ENCODE results near the gene ESR1. TPM values are rescaled to one million over a fixed set of nuclear protein-coding genes. Genes with fewer than 3 reads are reported as not detected.
"Not testable (repeated sequence)": the region's sequence is repeated elsewhere in the genome, so short reads cannot be mapped to it uniquely, and the experiment has no call there.

The ESR1 gene
- total and polyA plus RNA-seq, 7 experiments from 2014 or later: 0.59 to 5.2 (median 2.8) TPM

DNA sequence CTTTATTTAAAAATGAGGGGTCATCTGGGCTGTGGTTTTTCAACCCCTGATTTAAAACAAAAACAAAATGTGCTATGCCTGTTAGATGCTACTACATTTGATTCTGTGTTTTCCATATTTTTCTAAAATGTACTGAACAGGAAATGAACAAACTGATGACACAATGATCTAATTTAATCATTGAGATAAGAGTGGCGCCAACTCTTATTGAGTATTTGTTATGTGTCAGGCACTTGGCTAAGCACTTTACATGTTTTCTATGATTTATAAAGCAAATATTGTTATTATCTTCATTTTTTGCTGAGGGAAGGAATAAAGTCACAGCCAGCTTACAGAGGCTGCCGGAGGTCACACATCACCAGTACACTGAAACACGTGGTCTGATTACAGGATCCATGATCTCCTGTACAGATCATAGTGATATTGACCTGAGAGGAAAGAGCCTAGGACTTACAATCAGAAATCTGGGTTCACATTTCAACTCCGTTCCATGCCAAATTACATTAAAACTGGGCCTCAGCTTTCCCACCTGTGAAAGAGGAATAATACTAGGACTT, 166.7 kb downstream of the ESR1 start:
- no peaks in the 10 kb centered on the region for H3K27me3 ChIP-seq (ENCODE audit: control insufficient read depth in 2 of 2, insufficient read depth in 2 of 2, low read length in 2 of 2)
- Mint-ChIP-seq H3K27ac (no peak overlapping the region), H3K27me3 (peaks cover 0 to 22% (median 11%) of the 10 kb centered on the region in 5 donors), H3K4me3 (no peak overlapping the region), H3K36me3 (peaks cover 0 to 9% (median 4%) of the 10 kb centered on the region in 5 donors), H3K9me3 (peaks cover 0 to 2% (median 0%) of the 10 kb centered on the region in 11 donors), H3K4me1 (no peaks in the 10 kb centered on the region)
- intact Hi-C loops (cut with micrococcal nuclease): no loop called here
- no peaks in the 10 kb centered on the region for H3K9me3 ChIP-seq (ENCODE audit: control insufficient read depth in 2 of 3, low read length in 3 of 3)
- DNase-seq: no peak
- H3K4me3 ChIP-seq (ENCODE audit: low read length): no peak overlapping the region
- ChIA-PET POLR2A (no interaction called here), CTCF (no interaction called here)
- no peaks in the 10 kb centered on the region for H3K36me3 ChIP-seq (ENCODE audit: control insufficient read depth in 2 of 3, insufficient read depth in 3 of 3, low read length in 3 of 3)
- H3K27ac ChIP-seq (ENCODE audit: low read depth, low read length): no peak overlapping the region
- H3K4me1 ChIP-seq (ENCODE audit: control insufficient read depth in 2 of 2, insufficient read depth in 2 of 2, low read length in 2 of 2): no peaks in the 10 kb centered on the region
- ATAC-seq: no peak

DNA sequence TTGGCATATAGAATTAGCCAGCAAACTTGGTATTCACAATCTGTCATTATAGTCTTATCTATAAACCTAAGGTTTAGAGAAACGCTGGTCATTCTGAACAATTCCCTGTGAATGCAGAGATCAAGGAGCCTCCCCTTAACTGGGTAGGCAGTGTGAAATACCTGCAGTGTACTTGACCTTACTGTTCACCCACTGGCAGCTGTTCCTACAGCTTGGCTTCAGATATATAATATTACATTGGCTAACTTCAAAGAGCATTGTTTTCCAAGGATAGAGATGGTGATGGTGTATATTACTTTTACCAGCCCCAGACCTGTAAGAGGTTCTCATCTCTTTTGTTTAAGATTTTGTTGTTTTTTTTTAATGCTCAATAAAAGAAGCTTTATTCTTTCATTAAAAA, 168.3 kb downstream of the ESR1 start:
- ChIA-PET POLR2A (no interaction called here), CTCF (no interaction called here)
- Histone ChIP-seq H3K36me3 (ENCODE audit: control insufficient read depth in 2 of 3, insufficient read depth in 3 of 3, low read length in 3 of 3) (no peaks in the 10 kb centered on the region), H3K27me3 (ENCODE audit: control insufficient read depth in 2 of 2, insufficient read depth in 2 of 2, low read length in 2 of 2) (no peaks in the 10 kb centered on the region), H3K4me1 (ENCODE audit: control insufficient read depth in 2 of 2, insufficient read depth in 2 of 2, low read length in 2 of 2) (no peaks in the 10 kb centered on the region), H3K4me3 (ENCODE audit: low read length) (no peak overlapping the region), H3K27ac (ENCODE audit: low read depth, low read length) (no peak overlapping the region), H3K9me3 (ENCODE audit: control insufficient read depth in 2 of 3, low read length in 3 of 3) (no peaks in the 10 kb centered on the region)
- Mint-ChIP-seq H3K4me1 (no peaks in the 10 kb centered on the region), H3K4me3 (no peak overlapping the region), H3K36me3 (peaks cover 0 to 5% (median 0%) of the 10 kb centered on the region in 5 donors), H3K9me3 (no peaks in the 10 kb centered on the region), H3K27ac (no peak overlapping the region), H3K27me3 (peaks cover 0 to 19% (median 7%) of the 10 kb centered on the region in 5 donors)
- intact Hi-C loops (cut with micrococcal nuclease): no loop called here
- DNase-seq (no peak), ATAC-seq (no peak)

DNA sequence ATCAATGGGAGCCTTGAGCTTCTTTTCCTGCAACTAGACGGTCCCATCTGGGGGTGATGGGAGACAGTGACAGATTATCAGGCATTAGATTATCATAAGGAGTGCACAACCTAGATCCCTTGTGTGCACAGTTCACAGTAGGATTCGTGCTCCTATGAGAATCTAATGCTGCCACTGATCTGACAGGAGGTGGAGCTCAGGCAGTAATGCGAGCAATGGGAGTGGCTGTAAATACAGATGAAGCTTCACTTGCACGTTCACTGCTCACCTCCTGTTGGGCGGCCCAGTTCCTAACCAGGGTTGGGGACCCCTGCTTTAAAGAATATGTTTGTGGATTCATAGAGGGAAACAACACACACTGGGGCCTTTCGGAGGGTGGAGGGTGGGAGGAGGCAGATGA, 180.7 kb downstream of the ESR1 start:
- CTCF ChIA-PET; POLR2A ChIA-PET; H3K9me3 Mint-ChIP-seq; H3K36me3 Mint-ChIP-seq; H3K27ac ChIP-seq (ENCODE audit: low read depth, low read length); ATAC-seq; H3K4me3 Mint-ChIP-seq; intact Hi-C loops (cut with micrococcal nuclease); H3K4me1 ChIP-seq (ENCODE audit: control insufficient read depth in 2 of 2, insufficient read depth in 2 of 2, low read length in 2 of 2); H3K36me3 ChIP-seq (ENCODE audit: control insufficient read depth in 2 of 3, insufficient read depth in 3 of 3, low read length in 3 of 3); H3K4me1 Mint-ChIP-seq; H3K27ac Mint-ChIP-seq; DNase-seq; H3K9me3 ChIP-seq (ENCODE audit: control insufficient read depth in 2 of 3, low read length in 3 of 3); H3K27me3 Mint-ChIP-seq; H3K4me3 ChIP-seq (ENCODE audit: low read length); H3K27me3 ChIP-seq (ENCODE audit: control insufficient read depth in 2 of 2, insufficient read depth in 2 of 2, low read length in 2 of 2): not testable (repeated sequence)

DNA sequence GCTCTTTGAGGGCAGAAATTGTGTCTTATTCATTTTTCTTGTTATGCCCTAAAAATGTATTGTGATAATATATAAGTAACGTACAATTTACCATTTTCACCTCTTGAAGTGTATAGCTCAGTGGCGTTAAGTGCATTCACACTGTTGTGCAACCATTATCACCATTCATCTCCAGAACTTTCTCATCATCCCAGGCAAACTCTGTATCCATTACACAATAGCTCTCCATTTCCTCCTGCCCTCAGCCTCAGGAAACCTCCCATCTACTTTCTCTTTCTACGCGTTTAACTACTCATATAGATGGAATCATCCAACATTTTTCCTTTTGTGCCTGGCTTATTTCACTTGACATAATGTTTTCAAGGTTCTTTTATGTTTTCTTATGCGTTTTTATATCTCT, 184.6 kb downstream of the ESR1 start:
- Mint-ChIP-seq H3K4me3 (no peak overlapping the region), H3K27me3 (peaks cover 0 to 8% (median 5%) of the 10 kb centered on the region in 5 donors), H3K9me3 (peaks cover 0 to 6% (median 0%) of the 10 kb centered on the region in 11 donors), H3K4me1 (no peaks in the 10 kb centered on the region), H3K27ac (no peak overlapping the region), H3K36me3 (peaks cover 0 to 9% (median 4%) of the 10 kb centered on the region in 5 donors)
- Histone ChIP-seq H3K36me3 (ENCODE audit: control insufficient read depth in 2 of 3, insufficient read depth in 3 of 3, low read length in 3 of 3) (no peaks in the 10 kb centered on the region), H3K4me1 (ENCODE audit: control insufficient read depth in 2 of 2, insufficient read depth in 2 of 2, low read length in 2 of 2) (no peaks in the 10 kb centered on the region), H3K9me3 (ENCODE audit: control insufficient read depth in 2 of 3, low read length in 3 of 3) (no peaks in the 10 kb centered on the region), H3K4me3 (ENCODE audit: low read length) (no peak overlapping the region), H3K27ac (ENCODE audit: low read depth, low read length) (no peak overlapping the region), H3K27me3 (ENCODE audit: control insufficient read depth in 2 of 2, insufficient read depth in 2 of 2, low read length in 2 of 2) (no peaks in the 10 kb centered on the region)
- intact Hi-C loops (cut with micrococcal nuclease): no loop called here
- DNase-seq (no peak), ATAC-seq (no peak)
- CTCF ChIA-PET: no interaction called here
- POLR2A ChIA-PET: no interaction called here

DNA sequence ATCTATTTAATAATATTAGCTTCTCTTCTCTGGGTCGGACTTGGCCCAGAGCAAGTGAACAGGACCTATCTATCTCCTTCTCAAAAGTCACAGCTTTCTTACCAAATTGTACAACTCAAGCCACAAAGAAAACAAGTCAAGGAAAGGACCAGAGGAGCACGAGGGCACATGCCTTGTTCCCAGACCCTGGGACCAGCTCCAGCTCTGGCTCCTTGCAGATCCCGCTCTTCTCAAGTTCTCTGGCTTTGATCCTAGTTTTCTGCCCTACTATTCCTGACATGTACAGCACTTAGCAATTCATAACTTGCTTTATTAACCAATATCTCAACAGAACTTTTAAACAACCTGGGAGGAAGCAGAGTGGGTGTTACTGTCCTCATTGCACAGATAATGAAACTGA, 185.9 kb downstream of the ESR1 start:
- Mint-ChIP-seq H3K27me3 (peaks cover 0 to 8% (median 5%) of the 10 kb centered on the region in 5 donors), H3K4me1 (no peaks in the 10 kb centered on the region), H3K4me3 (no peak overlapping the region), H3K9me3 (peaks cover 0 to 6% (median 0%) of the 10 kb centered on the region in 11 donors), H3K36me3 (peaks cover 0 to 9% (median 4%) of the 10 kb centered on the region in 5 donors), H3K27ac (peak overlapping the region in 1 of 9 donors; percentile 11)
- H3K27me3 ChIP-seq (ENCODE audit: control insufficient read depth in 2 of 2, insufficient read depth in 2 of 2, low read length in 2 of 2): no peaks in the 10 kb centered on the region
- no peaks in the 10 kb centered on the region for H3K36me3 ChIP-seq (ENCODE audit: control insufficient read depth in 2 of 3, insufficient read depth in 3 of 3, low read length in 3 of 3)
- no peaks in the 10 kb centered on the region for H3K4me1 ChIP-seq (ENCODE audit: control insufficient read depth in 2 of 2, insufficient read depth in 2 of 2, low read length in 2 of 2)
- intact Hi-C loops (cut with micrococcal nuclease): no loop called here
- ChIA-PET CTCF (no interaction called here), POLR2A (no interaction called here)
- ATAC-seq: no peak
- DNase-seq: no peak
- no peak overlapping the region for H3K27ac ChIP-seq (ENCODE audit: low read depth, low read length)
- no peak overlapping the region for H3K4me3 ChIP-seq (ENCODE audit: low read length)
- no peaks in the 10 kb centered on the region for H3K9me3 ChIP-seq (ENCODE audit: control insufficient read depth in 2 of 3, low read length in 3 of 3)

DNA sequence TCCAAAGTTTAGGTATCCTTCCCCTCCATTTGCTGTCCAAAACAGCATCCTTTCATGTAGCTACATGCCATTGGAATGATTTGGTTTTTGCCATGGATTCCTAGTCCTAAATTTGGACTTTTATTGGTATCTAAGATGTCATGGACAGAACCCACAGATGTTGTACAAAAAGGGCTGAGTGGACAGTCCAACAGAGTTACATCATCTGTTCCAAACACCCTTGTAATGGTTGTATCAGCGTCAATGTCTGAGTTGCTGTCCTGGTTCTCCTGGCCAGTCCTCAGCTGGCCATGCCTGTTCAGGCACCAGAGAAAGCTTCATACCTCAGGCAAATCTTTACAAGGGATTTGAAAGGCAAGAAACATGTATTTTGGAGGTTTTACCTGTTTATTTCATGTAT, 191.3 kb downstream of the ESR1 start:
- Histone ChIP-seq H3K9me3 (ENCODE audit: control insufficient read depth in 2 of 3, low read length in 3 of 3) (no peaks in the 10 kb centered on the region), H3K27me3 (ENCODE audit: control insufficient read depth in 2 of 2, insufficient read depth in 2 of 2, low read length in 2 of 2) (no peaks in the 10 kb centered on the region), H3K4me1 (ENCODE audit: control insufficient read depth in 2 of 2, insufficient read depth in 2 of 2, low read length in 2 of 2) (no peaks in the 10 kb centered on the region), H3K36me3 (ENCODE audit: control insufficient read depth in 2 of 3, insufficient read depth in 3 of 3, low read length in 3 of 3) (no peaks in the 10 kb centered on the region), H3K4me3 (ENCODE audit: low read length) (no peak overlapping the region), H3K27ac (ENCODE audit: low read depth, low read length) (no peak overlapping the region)
- Mint-ChIP-seq H3K9me3 (no peaks in the 10 kb centered on the region), H3K4me1 (no peaks in the 10 kb centered on the region), H3K4me3 (no peak overlapping the region), H3K36me3 (peaks cover 0 to 4% (median 0%) of the 10 kb centered on the region in 5 donors), H3K27ac (no peak overlapping the region), H3K27me3 (peaks cover 0 to 8% (median 3%) of the 10 kb centered on the region in 5 donors)
- intact Hi-C loops (cut with micrococcal nuclease): no loop called here
- DNase-seq (no peak), ATAC-seq (no peak)
- CTCF ChIA-PET: no interaction called here
- POLR2A ChIA-PET: no interaction called here

DNA sequence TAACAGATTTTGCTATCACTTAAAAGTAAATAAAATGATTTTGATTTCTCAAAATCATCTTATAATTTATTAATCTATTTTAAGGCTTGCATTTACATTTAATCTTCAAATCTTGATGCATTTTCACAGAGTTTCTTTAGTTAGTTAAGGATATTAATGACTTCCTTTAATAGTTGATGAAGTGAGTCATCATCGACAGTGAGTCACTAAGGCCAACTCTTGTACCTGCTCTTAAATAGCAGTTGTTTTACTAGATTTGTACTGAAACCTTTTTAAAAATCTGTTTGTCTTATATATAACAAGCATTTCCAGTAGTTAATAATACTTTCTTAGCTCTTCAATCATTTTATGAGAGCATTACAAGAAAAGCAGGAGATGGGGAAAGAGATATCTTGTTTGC, 191.7 kb downstream of the ESR1 start:
- intact Hi-C loops (cut with micrococcal nuclease): no loop called here
- no peak overlapping the region for H3K27ac ChIP-seq (ENCODE audit: low read depth, low read length)
- H3K4me1 ChIP-seq (ENCODE audit: control insufficient read depth in 2 of 2, insufficient read depth in 2 of 2, low read length in 2 of 2): no peaks in the 10 kb centered on the region
- peaks cover 0 to 8% (median 5%) of the 10 kb centered on the region in 5 donors for H3K27me3 Mint-ChIP-seq
- H3K4me3 ChIP-seq (ENCODE audit: low read length): no peak overlapping the region
- POLR2A ChIA-PET: no interaction called here
- no peak for ATAC-seq
- peaks cover 0 to 7% (median 0%) of the 10 kb centered on the region in 5 donors for H3K36me3 Mint-ChIP-seq
- no peak overlapping the region for H3K27ac Mint-ChIP-seq
- no peak for DNase-seq
- no peak overlapping the region for H3K4me3 Mint-ChIP-seq
- H3K9me3 ChIP-seq (ENCODE audit: control insufficient read depth in 2 of 3, low read length in 3 of 3): no peaks in the 10 kb centered on the region
- no peaks in the 10 kb centered on the region for H3K27me3 ChIP-seq (ENCODE audit: control insufficient read depth in 2 of 2, insufficient read depth in 2 of 2, low read length in 2 of 2)
- no peaks in the 10 kb centered on the region for H3K36me3 ChIP-seq (ENCODE audit: control insufficient read depth in 2 of 3, insufficient read depth in 3 of 3, low read length in 3 of 3)
- no peaks in the 10 kb centered on the region for H3K4me1 Mint-ChIP-seq
- CTCF ChIA-PET: no interaction called here
- no peaks in the 10 kb centered on the region for H3K9me3 Mint-ChIP-seq

Measured in naive thymus-derived CD4-positive, alpha-beta T cell (primary cell).